Loucy (cell line): ENCODE results near the gene GK2.

Source experiments
- EZH2phosphoT487 ChIP-seq: fragments of 200-600 bp; IDR thresholded peaks from 2 replicates; pipeline ENCODE4 v1.6.1; 2018; ENCODE audit warnings: antibody characterized with exemption, mild to moderate bottlenecking, moderate library complexity, borderline replicate concordance
- TF ChIP-seq, protein P1 (sequence below): fragments of 200-600 bp; sonication (generic); conservative IDR thresholded peaks from 2 replicates; pipeline ENCODE4 v1.5.1; 2014; ENCODE audit warnings: mild to moderate bottlenecking, antibody characterized with exemption, low read length

- TF ChIP-seq, protein P1, sequence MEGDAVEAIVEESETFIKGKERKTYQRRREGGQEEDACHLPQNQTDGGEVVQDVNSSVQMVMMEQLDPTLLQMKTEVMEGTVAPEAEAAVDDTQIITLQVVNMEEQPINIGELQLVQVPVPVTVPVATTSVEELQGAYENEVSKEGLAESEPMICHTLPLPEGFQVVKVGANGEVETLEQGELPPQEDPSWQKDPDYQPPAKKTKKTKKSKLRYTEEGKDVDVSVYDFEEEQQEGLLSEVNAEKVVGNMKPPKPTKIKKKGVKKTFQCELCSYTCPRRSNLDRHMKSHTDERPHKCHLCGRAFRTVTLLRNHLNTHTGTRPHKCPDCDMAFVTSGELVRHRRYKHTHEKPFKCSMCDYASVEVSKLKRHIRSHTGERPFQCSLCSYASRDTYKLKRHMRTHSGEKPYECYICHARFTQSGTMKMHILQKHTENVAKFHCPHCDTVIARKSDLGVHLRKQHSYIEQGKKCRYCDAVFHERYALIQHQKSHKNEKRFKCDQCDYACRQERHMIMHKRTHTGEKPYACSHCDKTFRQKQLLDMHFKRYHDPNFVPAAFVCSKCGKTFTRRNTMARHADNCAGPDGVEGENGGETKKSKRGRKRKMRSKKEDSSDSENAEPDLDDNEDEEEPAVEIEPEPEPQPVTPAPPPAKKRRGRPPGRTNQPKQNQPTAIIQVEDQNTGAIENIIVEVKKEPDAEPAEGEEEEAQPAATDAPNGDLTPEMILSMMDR = no peak
- TF ChIP-seq EZH2phosphoT487 = no peak
Measured at GRCh38 chr4:79413886-79414285, 5.9 kb upstream of the GK2 start.
